Measurements from ENCODE around the gene UBE2I.

- no peak for TF ChIP-seq CTCF (tag by site-specific recombination; IDR thresholded peaks at IDR 0.05)
- no peak for TF ChIP-seq PATZ1 (tag by site-specific recombination; IDR thresholded peaks at IDR 0.05)
- no peak for TF ChIP-seq ZNF341 (tag by site-specific recombination; IDR thresholded peaks at IDR 0.05; ENCODE audit: low read depth)
- TF ChIP-seq ZNF112 (tag by site-specific recombination; IDR thresholded peaks at IDR 0.05) = no peak
- TF ChIP-seq ZSCAN30 (tag by site-specific recombination; IDR thresholded peaks at IDR 0.05) = no peak
- TF ChIP-seq ZBTB20 (tag by site-specific recombination; IDR thresholded peaks at IDR 0.05) = no peak
- TF ChIP-seq ZNF629 (tag by site-specific recombination; IDR thresholded peaks at IDR 0.05) = no peak
- TF ChIP-seq ZNF501 (tag by site-specific recombination; IDR thresholded peaks at IDR 0.05) = no peak
- TF ChIP-seq ZNF16 (tag by site-specific recombination; IDR thresholded peaks at IDR 0.05; ENCODE audit: low read depth) = no peak
- TF ChIP-seq ZNF785 (tag by site-specific recombination; IDR thresholded peaks at IDR 0.05) = no peak
- no peak for TF ChIP-seq ZNF174 (tag by site-specific recombination; IDR thresholded peaks at IDR 0.05)
- no peak for TF ChIP-seq ZBTB49 (tag by site-specific recombination; IDR thresholded peaks at IDR 0.05; ENCODE audit: low read depth)
- TF ChIP-seq ZNF639 (tag by site-specific recombination; IDR thresholded peaks at IDR 0.05) = no peak
Measured at GRCh38 chr16:1288813-1289476, 20.5 kb upstream of the UBE2I start.

Data from HEK293 (cell line).